SH-SY5Y (cell line): ENCODE measurements around the gene KDM7A.

Experiments
- GATA2 ChIP-seq: IDR thresholded peaks from 2 replicates; pipeline ENCODE4 v1.6.1; 2011; ENCODE audit warnings: mild to moderate bottlenecking, low read depth, low read length
- GATA3 ChIP-seq: IDR thresholded peaks from 2 replicates; pipeline ENCODE4 v1.6.1; 2011; ENCODE audit warnings: low read depth, mild to moderate bottlenecking, low read length, moderate library complexity

- TF ChIP-seq GATA2 (no peak), GATA3 (no peak)
Measured at GRCh38 chr7:140145709-140146108, 31.1 kb downstream of the KDM7A start.
